Gastroesophageal sphincter (tissue), 4 donors: ENCODE data around the gene RAB22A. TPM values are rescaled to one million over a fixed set of nuclear protein-coding genes. Genes with fewer than 3 reads are reported as not detected.

ENCODE experiments used
- ATAC-seq: fragments of 150-250 bp; one replicate; pipeline ENCODE4 v1.9.1; 2016; ENCODE audit warnings: mild to moderate bottlenecking, moderate library complexity
- H3K27ac ChIP-seq, 4 donors: fragments of 200-600 bp; sonication (generic) in 3 of 4; 1 replicate in 3 of 4; 2 replicates in 1 of 4; pipeline ENCODE4 v1.5.1; 2016 to 2019
- H3K27me3 ChIP-seq: fragments of 200-600 bp; sonication (generic); one replicate; pipeline ENCODE4 v1.5.1; 2019
- H3K36me3 ChIP-seq, 2 donors: fragments of 200-600 bp; sonication (generic); one replicate each; pipeline ENCODE4 v1.5.1; 2019; ENCODE audit warnings: control low read depth in 1 of 2
- H3K4me1 ChIP-seq, 3 donors: fragments of 200-600 bp; sonication (generic); 1 replicate in 2 of 3; 2 replicates in 1 of 3; pipeline ENCODE4 v1.5.1; 2016 to 2019; ENCODE audit warnings: control low read depth in 2 of 3
- H3K4me3 ChIP-seq, 2 donors: fragments of 200-600 bp; sonication (generic); one replicate each; pipeline ENCODE4 v1.5.1; 2019; ENCODE audit warnings: mild to moderate bottlenecking in 1 of 2, moderate library complexity in 1 of 2
- H3K9me3 ChIP-seq, 3 donors: fragments of 200-600 bp; sonication (generic); one replicate each; pipeline ENCODE4 v1.5.1; 2017 to 2019; ENCODE audit warnings: control low read depth in 2 of 3
- CTCF ChIP-seq, 4 experiments: fragments of 200-600 bp in 2 of 4; fragments of 450-650 bp in 2 of 4; sonication (generic) in 1 of 4; IDR thresholded peaks; one replicate each; pipeline ENCODE4 v1.5.1; 2017 to 2019; ENCODE audit warnings: antibody characterized with exemption in 4 of 4, mild to moderate bottlenecking in 2 of 4, moderate library complexity in 2 of 4
- EP300 ChIP-seq: sonication (generic); formaldehyde crosslinking; IDR thresholded peaks from one replicate; pipeline ENCODE4 v1.6.1; 2017; ENCODE audit warnings: antibody characterized with exemption, mild to moderate bottlenecking
- POLR2A ChIP-seq, 2 donors: fragments of 450-650 bp; IDR thresholded peaks; one replicate each; pipeline ENCODE4 v1.6.1; 2017; ENCODE audit warnings: antibody characterized with exemption in 2 of 2, mild to moderate bottlenecking in 2 of 2, moderate library complexity in 1 of 2
- POLR2AphosphoS5 ChIP-seq: sonication (generic); formaldehyde crosslinking; IDR thresholded peaks from one replicate; pipeline ENCODE4 v1.6.1; 2017; ENCODE audit warnings: antibody characterized with exemption
- WGBS, 2 donors: methylation state at CpG; one replicate each; pipeline ENCODE4 v1.1.5; 2018; ENCODE audit warnings: low coverage in 1 of 2; 5-methylcytosine and 5-hydroxymethylcytosine counted together
- total RNA-seq, 4 donors: library from RNA; depleted of rRNA; stranded (reverse); fragments of >200 nt; gene quantifications; one replicate each; pipeline ENCODE4 v1.1.0, GENCODE V29; 2016

Gene RAB22A
- total RNA-seq, 4 donors from 2014 or later, result 23.2 to 26.8 (median 25.6) TPM

- H3K9me3 ChIP-seq, result no peaks in the 10 kb centered on the region
- TF ChIP-seq POLR2A (IDR thresholded peaks at IDR 0.05) (no peak), CTCF (IDR thresholded peaks at IDR 0.05) (no peak), EP300 (no peak), POLR2AphosphoS5 (no peak)
- no peak overlapping the region for H3K4me3 ChIP-seq
- no peaks in the 10 kb centered on the region for H3K27me3 ChIP-seq
- H3K4me1 ChIP-seq, result peaks cover 3 to 94% (median 16%) of the 10 kb centered on the region in 3 donors
- WGBS, 2 donors, result 83 to 87% methylated on average over 3 of the region's 3 CpGs
- ATAC-seq, result no peak
- no peak overlapping the region for H3K27ac ChIP-seq
- H3K36me3 ChIP-seq, result no peaks in the 10 kb centered on the region
Measured at GRCh38 chr20:58403272-58403671, 93.8 kb downstream of the RAB22A start.

GRCh38 chr20:58405504-58406291, 96.2 kb downstream of the RAB22A start:
- H3K9me3 ChIP-seq, result no peaks in the 10 kb centered on the region
- peak; percentile 41 for ATAC-seq
- H3K27me3 ChIP-seq, result no peaks in the 10 kb centered on the region
- H3K36me3 ChIP-seq, result no peaks in the 10 kb centered on the region
- WGBS, 2 donors, result 57 to 66% methylated on average over 3 to 6 of the region's 11 CpGs
- no peak for TF ChIP-seq POLR2AphosphoS5
- TF ChIP-seq POLR2A (IDR thresholded peaks at IDR 0.05), result no peak
- no peak for TF ChIP-seq CTCF (IDR thresholded peaks at IDR 0.05)
- TF ChIP-seq EP300, result no peak
- peaks cover 3 to 92% (median 13%) of the 10 kb centered on the region in 3 donors for H3K4me1 ChIP-seq
- no peak overlapping the region for H3K4me3 ChIP-seq
- peak overlapping the region in 1 of 4 donors; percentile 6 for H3K27ac ChIP-seq

DNA sequence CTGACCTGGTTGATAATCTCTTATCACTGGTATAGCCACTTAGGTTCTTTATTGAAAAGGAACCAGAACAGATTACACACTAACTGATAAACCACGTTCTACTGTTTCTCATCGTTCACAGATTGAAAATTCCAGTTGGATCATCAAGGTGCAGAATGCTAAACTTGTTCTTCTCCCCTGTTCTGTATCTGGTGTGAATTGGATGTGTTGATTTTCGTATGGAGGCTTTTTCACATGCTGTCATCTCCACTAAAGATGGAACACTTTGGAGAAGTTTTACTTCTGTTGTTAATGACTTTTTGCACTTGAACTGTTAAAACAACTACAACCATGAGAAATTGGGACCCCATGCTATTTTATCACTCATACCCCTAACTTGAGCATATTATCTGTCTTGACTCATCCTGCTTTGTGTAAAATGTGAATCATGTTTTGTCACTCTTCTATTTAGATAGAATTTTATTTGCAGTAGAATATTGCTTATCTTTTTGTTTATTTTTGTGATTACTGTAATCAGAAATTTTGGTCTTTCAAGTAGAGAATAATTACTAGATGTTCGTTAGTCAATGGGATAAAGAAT, 97.0 kb downstream of the RAB22A start:
- TF ChIP-seq POLR2A (IDR thresholded peaks at IDR 0.05) (no peak), POLR2AphosphoS5 (no peak), EP300 (no peak), CTCF (IDR thresholded peaks at IDR 0.05) (no peak)
- no peak for ATAC-seq
- Histone ChIP-seq H3K9me3 (no peaks in the 10 kb centered on the region), H3K27ac (peak overlapping the region in 1 of 4 donors; percentile 6), H3K27me3 (no peaks in the 10 kb centered on the region), H3K36me3 (no peaks in the 10 kb centered on the region), H3K4me3 (no peak overlapping the region), H3K4me1 (peaks cover 3 to 90% (median 13%) of the 10 kb centered on the region in 3 donors)
- 47 to 68% methylated on average over 4 of the region's 4 CpGs for WGBS, 2 donors

DNA sequence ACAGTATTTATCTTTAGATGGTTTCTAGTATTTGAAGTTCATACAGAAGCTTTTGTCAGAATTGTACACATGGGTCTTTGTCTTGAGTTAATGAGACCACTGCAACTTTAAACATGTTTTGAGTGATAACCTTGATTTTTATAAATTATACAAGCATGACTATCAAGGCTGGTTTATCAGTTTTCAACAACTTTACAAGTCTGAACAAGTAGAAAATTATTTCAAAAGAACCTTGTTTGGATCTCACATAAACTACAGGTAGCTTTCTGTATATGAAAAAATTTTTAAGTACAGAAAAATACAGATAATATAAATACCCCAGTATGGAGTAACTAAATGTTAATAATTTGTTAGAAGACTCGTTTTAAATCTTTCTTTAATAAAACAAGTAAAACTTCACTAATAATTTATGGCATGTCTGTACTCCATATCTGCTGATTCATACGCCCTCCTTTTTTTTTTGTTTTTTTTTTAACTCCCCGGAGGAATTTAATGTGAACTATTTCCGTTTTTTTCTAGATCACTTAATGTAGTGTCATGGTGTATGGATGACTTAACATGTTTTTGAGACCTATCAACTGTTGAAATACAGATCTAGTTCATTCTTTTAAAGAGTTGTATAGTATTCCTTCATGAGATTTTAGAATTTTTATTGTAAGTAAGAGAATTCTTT, 97.8 kb downstream of the RAB22A start:
- ATAC-seq, result no peak
- Histone ChIP-seq H3K4me3 (no peak overlapping the region), H3K27me3 (no peaks in the 10 kb centered on the region), H3K36me3 (no peaks in the 10 kb centered on the region), H3K27ac (peak overlapping the region in 1 of 4 donors; percentile 13), H3K4me1 (peaks cover 3 to 85% (median 13%) of the 10 kb centered on the region in 3 donors), H3K9me3 (no peaks in the 10 kb centered on the region)
- 29 to 44% methylated on average over 4 of the region's 4 CpGs for WGBS, 2 donors
- no peak for TF ChIP-seq CTCF (IDR thresholded peaks at IDR 0.05)
- TF ChIP-seq POLR2A (IDR thresholded peaks at IDR 0.05), result no peak
- TF ChIP-seq EP300, result no peak
- no peak for TF ChIP-seq POLR2AphosphoS5
